ENCODE measurements around the gene ADGRG2. TPM values are rescaled to one million over a fixed set of nuclear protein-coding genes. Genes with fewer than 3 reads are reported as not detected.

ADGRG2 gene
- total and polyA plus RNA-seq, 12 donors, result 0.24 to 1.7 (median 0.46) TPM

GRCh38 chrX:19133231-19133630 lies 11.0 kb upstream of the ADGRG2 start:
- DNase-seq, result no peak
- intact Hi-C loops (cut with DNase I), result no loop called here
- Histone ChIP-seq H3K4me1 (replicated peaks in 1 of 2) (no peaks in the 10 kb centered on the region), H3K27me3 (no peaks in the 10 kb centered on the region), H3K4me3 (no peak overlapping the region), H3K27ac (no peak overlapping the region), H3K36me3 (replicated peaks in 1 of 2) (no peaks in the 10 kb centered on the region), H3K9me3 (replicated peaks in 1 of 3) (no peaks in the 10 kb centered on the region)
- WGBS, 4 donors, result 30 to 65% (median 53%) methylated on average over 2 of the region's 2 CpGs
- TF ChIP-seq CTCF (IDR thresholded peaks at IDR 0.05) (no peak), POLR2A (IDR thresholded peaks at IDR 0.05) (no peak)

- no peak overlapping the region for H3K4me3 ChIP-seq
- H3K9me3 ChIP-seq (replicated peaks in 1 of 3), result no peaks in the 10 kb centered on the region
- no peaks in the 10 kb centered on the region for H3K27me3 ChIP-seq
- TF ChIP-seq POLR2A (IDR thresholded peaks at IDR 0.05) (no peak), CTCF (IDR thresholded peaks at IDR 0.05) (no peak)
- no peaks in the 10 kb centered on the region for H3K4me1 ChIP-seq (replicated peaks in 1 of 2)
- WGBS, 4 donors, result 82 to 90% (median 86%) methylated on average over 2 to 4 of the region's 4 CpGs
- DNase-seq, result no peak
- H3K27ac ChIP-seq, result no peak overlapping the region
- intact Hi-C loops (cut with DNase I), result no loop called here
- H3K36me3 ChIP-seq (replicated peaks in 1 of 2), result no peaks in the 10 kb centered on the region
Measured at GRCh38 chrX:19130628-19131027, 8.4 kb upstream of the ADGRG2 start.

GRCh38 chrX:19129694-19130093 lies 7.4 kb upstream of the ADGRG2 start:
- WGBS, 4 donors, result 88 to 97% (median 94%) methylated on average over 3 of the region's 3 CpGs
- no peak overlapping the region for H3K27ac ChIP-seq

GRCh38 chrX:19127649-19128168 lies 5.4 kb upstream of the ADGRG2 start:
- Histone ChIP-seq H3K27me3 (peaks cover 20% of the 10 kb centered on the region), H3K4me3 (no peak overlapping the region), H3K36me3 (replicated peaks in 1 of 2) (no peaks in the 10 kb centered on the region), H3K27ac (no peak overlapping the region), H3K9me3 (replicated peaks in 1 of 3) (no peaks in the 10 kb centered on the region), H3K4me1 (replicated peaks in 1 of 2) (no peaks in the 10 kb centered on the region)
- TF ChIP-seq CTCF (IDR thresholded peaks at IDR 0.05), result no peak
- TF ChIP-seq POLR2A (IDR thresholded peaks at IDR 0.05), result no peak
- peak in 5 of 7 donors; percentile 2 to 51 (median 22) for DNase-seq
- 13 to 37% (median 29%) methylated on average over 5 of the region's 5 CpGs for WGBS, 4 donors
- intact Hi-C loops (cut with DNase I), result no loop called here

More at GRCh38 chrX:19129694-19130093, 7.4 kb upstream of the ADGRG2 start:
- H3K27me3 ChIP-seq, result peaks cover 2% of the 10 kb centered on the region
- no peaks in the 10 kb centered on the region for H3K9me3 ChIP-seq (replicated peaks in 1 of 3)
- no peak for TF ChIP-seq POLR2A (IDR thresholded peaks at IDR 0.05)
- DNase-seq, result no peak
- intact Hi-C loops (cut with DNase I), result no loop called here
- no peak overlapping the region for H3K4me3 ChIP-seq
- no peaks in the 10 kb centered on the region for H3K4me1 ChIP-seq (replicated peaks in 1 of 2)
- no peaks in the 10 kb centered on the region for H3K36me3 ChIP-seq (replicated peaks in 1 of 2)

GRCh38 chrX:19122641-19123009 lies 357 bp upstream of the ADGRG2 start:
- Histone ChIP-seq H3K27ac (no peak overlapping the region), H3K36me3 (replicated peaks in 1 of 2) (no peaks in the 10 kb centered on the region), H3K9me3 (replicated peaks in 1 of 3) (no peaks in the 10 kb centered on the region), H3K4me1 (replicated peaks in 1 of 2) (no peaks in the 10 kb centered on the region), H3K4me3 (peak overlapping the region in 1 of 4 donors; percentile 48), H3K27me3 (peaks cover 46% of the 10 kb centered on the region)
- TF ChIP-seq CTCF (IDR thresholded peaks at IDR 0.05), result no peak
- no peak for TF ChIP-seq POLR2A (IDR thresholded peaks at IDR 0.05)
- WGBS, 4 donors, result 2 to 29% (median 9%) methylated on average over 6 to 22 of the region's 35 CpGs; no CpG with 5 or more reads in 1 of the 4 donors
- DNase-seq, result no peak
- intact Hi-C loops (cut with DNase I), result no loop called here

Data from adrenal gland (tissue), 12 donors.